ENCODE results near the gene ELOVL6. TPM values are rescaled to one million over a fixed set of nuclear protein-coding genes. Genes with fewer than 3 reads are reported as not detected.

The ELOVL6 gene
- total RNA-seq, 2 experiments from 2014 or later = 9.9 to 14.6 TPM

DNA sequence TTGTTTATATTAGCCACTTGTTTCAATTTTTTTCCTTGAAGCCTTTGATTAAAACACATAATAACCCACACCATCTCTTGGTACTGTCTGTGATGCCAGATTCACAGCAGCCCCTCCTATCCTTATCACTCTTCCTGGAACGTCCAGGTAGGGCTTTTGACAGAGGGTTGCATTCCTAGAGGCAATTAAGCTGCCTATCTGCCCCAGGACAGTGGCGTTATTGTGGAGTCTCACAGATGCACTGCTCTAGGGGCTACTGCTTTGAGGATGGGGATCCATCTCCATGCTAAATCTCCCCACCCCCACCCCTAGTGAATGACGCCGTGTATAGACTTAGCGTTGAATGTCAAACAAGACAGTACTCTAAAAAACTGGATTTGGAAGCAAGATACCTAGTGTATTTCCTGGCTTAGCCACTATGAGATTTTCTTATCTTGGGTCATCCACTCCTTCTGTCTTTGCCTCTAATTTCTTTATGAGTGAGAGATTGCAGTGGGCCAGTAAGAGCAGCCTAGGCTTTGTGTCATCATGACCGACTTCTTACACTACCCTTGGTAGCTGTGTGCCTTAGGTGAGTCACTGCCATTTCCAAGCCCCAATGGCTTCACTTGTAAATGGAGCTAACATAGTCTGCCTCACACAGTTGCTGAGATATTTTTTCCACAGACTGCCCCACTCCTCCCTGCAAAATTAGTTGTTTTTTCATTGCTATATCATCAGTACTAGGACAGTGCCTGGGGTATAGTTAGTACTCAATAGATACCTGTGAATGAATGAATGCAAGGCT lies 194.8 kb downstream of the ELOVL6 start:
- H3K27me3 Mint-ChIP-seq = peaks cover 2% of the 10 kb centered on the region
- H3K4me3 Mint-ChIP-seq = no peak overlapping the region
- peak; percentile 40 for ATAC-seq (ENCODE audit: low read depth)
- H3K27ac Mint-ChIP-seq = no peak overlapping the region
- peaks cover 3% of the 10 kb centered on the region for H3K4me1 Mint-ChIP-seq
- no peak for DNase-seq
- no peaks in the 10 kb centered on the region for H3K36me3 Mint-ChIP-seq
- POLR2A ChIA-PET = no interaction called here
- no peaks in the 10 kb centered on the region for H3K9me3 Mint-ChIP-seq

DNA sequence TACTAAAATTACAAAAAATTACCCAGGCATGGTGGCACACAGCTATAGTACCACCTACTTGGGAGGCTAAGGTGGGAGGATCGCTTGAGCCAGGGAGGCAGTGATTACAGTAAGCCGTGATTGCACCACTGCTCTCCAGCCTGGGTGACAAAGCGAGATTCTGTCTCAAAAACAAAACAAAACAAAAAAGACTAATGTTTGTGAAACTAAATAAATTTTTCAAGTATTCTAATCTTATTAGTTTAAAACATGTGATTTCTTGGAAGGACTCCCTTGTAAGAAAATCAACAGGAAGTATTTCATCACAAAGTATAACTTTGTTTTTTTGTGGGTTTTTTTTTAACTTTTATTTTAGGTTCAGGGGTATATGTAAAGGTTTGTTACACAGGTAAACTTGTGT lies 196.1 kb downstream of the ELOVL6 start:
- POLR2A ChIA-PET = no interaction called here
- ATAC-seq (ENCODE audit: low read depth) (no peak), DNase-seq (no peak)
- H3K27ac Mint-ChIP-seq = no peak overlapping the region
- peaks cover 3% of the 10 kb centered on the region for H3K4me1 Mint-ChIP-seq
- no peaks in the 10 kb centered on the region for H3K36me3 Mint-ChIP-seq
- peaks cover 2% of the 10 kb centered on the region for H3K27me3 Mint-ChIP-seq
- no peak overlapping the region for H3K4me3 Mint-ChIP-seq
- H3K9me3 Mint-ChIP-seq = no peaks in the 10 kb centered on the region

DNA sequence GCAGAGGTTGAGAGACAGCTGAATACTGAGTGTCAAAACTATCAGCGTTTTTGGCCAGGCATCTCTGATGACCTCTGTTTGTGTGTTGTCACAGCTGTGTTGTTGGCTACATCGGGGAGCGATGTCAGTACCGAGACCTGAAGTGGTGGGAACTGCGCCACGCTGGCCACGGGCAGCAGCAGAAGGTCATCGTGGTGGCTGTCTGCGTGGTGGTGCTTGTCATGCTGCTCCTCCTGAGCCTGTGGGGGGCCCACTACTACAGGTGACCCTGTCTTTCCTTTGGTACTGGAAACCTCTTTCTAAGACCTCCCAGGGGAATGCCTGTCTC lies 198.9 kb downstream of the ELOVL6 start:
- peaks cover 2% of the 10 kb centered on the region for H3K27me3 Mint-ChIP-seq
- POLR2A ChIA-PET = no interaction called here
- no peak overlapping the region for H3K27ac Mint-ChIP-seq
- H3K4me3 Mint-ChIP-seq = no peak overlapping the region
- no peak for DNase-seq
- H3K36me3 Mint-ChIP-seq = no peaks in the 10 kb centered on the region
- ATAC-seq (ENCODE audit: low read depth) = no peak
- H3K9me3 Mint-ChIP-seq = no peaks in the 10 kb centered on the region
- H3K4me1 Mint-ChIP-seq = peaks cover 4% of the 10 kb centered on the region

DNA sequence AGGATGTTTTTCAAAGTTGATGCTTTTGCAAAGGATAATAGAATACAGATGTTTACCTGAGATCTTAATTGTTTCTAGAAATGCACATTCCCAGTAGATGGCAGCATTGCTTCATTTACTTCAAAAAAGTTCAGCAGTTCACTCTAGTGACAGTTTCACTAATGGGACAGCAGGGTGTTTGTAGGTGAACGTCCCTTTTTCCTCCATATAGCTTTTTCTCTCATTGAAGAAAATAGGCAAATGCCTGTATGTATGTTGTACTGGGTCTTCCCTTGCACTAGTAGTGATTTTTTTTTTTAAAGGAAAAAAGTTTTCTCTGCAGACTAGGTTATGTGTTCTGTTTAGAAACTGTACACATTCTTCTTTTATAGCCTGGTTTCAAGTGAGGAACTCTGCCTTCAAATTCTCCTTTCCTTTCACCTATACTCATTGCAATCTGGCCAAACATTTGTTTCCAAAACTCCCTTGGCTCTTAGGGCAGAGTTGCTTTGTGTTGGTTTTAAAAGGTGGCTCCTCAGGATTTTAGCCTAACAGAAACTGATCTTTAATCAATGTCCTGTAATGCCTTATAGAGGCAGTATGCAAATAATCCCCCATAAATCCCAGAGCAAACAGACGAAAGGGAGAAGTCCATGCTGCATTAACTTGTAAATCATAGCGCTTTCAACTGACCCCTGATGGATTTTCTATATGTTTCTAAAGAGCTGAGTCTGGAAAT lies 199.4 kb downstream of the ELOVL6 start:
- POLR2A ChIA-PET = no interaction called here
- peaks cover 2% of the 10 kb centered on the region for H3K27me3 Mint-ChIP-seq
- peaks cover 9% of the 10 kb centered on the region for H3K4me1 Mint-ChIP-seq
- ATAC-seq (ENCODE audit: low read depth) (peak; percentile 72), DNase-seq (no peak)
- no peaks in the 10 kb centered on the region for H3K9me3 Mint-ChIP-seq
- H3K27ac Mint-ChIP-seq = no peak overlapping the region
- no peaks in the 10 kb centered on the region for H3K36me3 Mint-ChIP-seq
- no peak overlapping the region for H3K4me3 Mint-ChIP-seq

DNA sequence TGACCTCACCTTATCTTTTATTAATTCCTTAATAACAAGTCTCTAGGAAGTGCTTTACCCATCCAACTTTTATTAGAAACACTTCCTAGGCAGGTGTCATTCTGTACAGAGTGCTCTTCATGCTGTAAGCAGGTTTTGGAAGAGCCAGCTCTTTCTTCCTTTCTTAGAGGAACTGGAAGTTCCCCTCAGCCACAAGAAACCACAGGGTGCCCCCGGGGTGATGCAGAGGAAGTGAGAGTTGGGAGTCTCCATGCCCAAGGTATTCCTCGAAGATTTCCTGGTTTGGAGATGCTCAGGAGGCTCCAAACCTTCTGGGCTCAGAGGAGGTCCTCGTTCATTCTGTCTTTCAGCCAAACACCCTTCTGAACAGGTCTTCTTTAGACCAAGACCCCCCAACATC lies 201.9 kb downstream of the ELOVL6 start:
- Mint-ChIP-seq H3K4me1 (peaks cover 12% of the 10 kb centered on the region), H3K36me3 (no peaks in the 10 kb centered on the region), H3K27ac (no peak overlapping the region), H3K9me3 (no peaks in the 10 kb centered on the region), H3K27me3 (peaks cover 2% of the 10 kb centered on the region), H3K4me3 (no peak overlapping the region)
- POLR2A ChIA-PET = no interaction called here
- no peak for DNase-seq
- no peak for ATAC-seq (ENCODE audit: low read depth)
